Sigmoid colon (tissue), 7 donors: ENCODE results near the gene CHTOP. TPM values are rescaled to one million over a fixed set of nuclear protein-coding genes. Genes with fewer than 3 reads are reported as not detected.

Experiments used
- DNase-seq: peaks from one replicate; pipeline ENCODE4 v3.0.0-alpha.2; 2019
- H3K27ac ChIP-seq, 4 donors: fragments of 200-600 bp; sonication (generic); one replicate each; pipeline ENCODE4 v1.5.1; 2016 to 2019; ENCODE audit warnings: mild to moderate bottlenecking in 1 of 4
- H3K27me3 ChIP-seq, 3 donors: fragments of 200-600 bp; sonication (generic); one replicate each; pipeline ENCODE4 v1.5.1; 2019; ENCODE audit warnings: mild to moderate bottlenecking in 1 of 3
- H3K36me3 ChIP-seq, 4 donors: fragments of 200-600 bp; sonication (generic); one replicate each; pipeline ENCODE4 v1.5.1; 2016 to 2019
- H3K4me1 ChIP-seq, 4 donors: fragments of 200-600 bp; sonication (generic); one replicate each; pipeline ENCODE4 v1.5.1; 2017 to 2019
- H3K4me3 ChIP-seq, 4 donors: fragments of 200-600 bp; sonication (generic); one replicate each; pipeline ENCODE4 v1.5.1; 2017 to 2019; ENCODE audit warnings: mild to moderate bottlenecking in 2 of 4, moderate library complexity in 1 of 4
- H3K9me3 ChIP-seq, 4 donors: fragments of 200-600 bp in 3 of 4; sonication (generic) in 3 of 4; one replicate each; pipeline versions ENCODE4 v1.5.1 to v1.6.1; 2013 to 2019
- EP300 ChIP-seq, 4 donors: sonication (generic); formaldehyde crosslinking; IDR thresholded peaks; one replicate each; pipeline ENCODE4 v1.6.1; 2017; ENCODE audit warnings: antibody characterized with exemption in 4 of 4
- POLR2A ChIP-seq, 2 donors: fragments of 450-650 bp; IDR thresholded peaks; one replicate each; pipeline ENCODE4 v1.6.1; 2016; ENCODE audit warnings: antibody characterized with exemption in 2 of 2, mild to moderate bottlenecking in 2 of 2, moderate library complexity in 2 of 2
- POLR2AphosphoS5 ChIP-seq, 4 donors: sonication (generic); formaldehyde crosslinking; IDR thresholded peaks; one replicate each; pipeline ENCODE4 v1.6.1; 2017; ENCODE audit warnings: antibody characterized with exemption in 4 of 4
- WGBS, 2 donors: extraction: QIAGEN DNeasy Blood & Tissue Kit; methylation state at CpG; one replicate each; pipeline ENCODE4 v1.1.7; 2013; 5-methylcytosine and 5-hydroxymethylcytosine counted together
- intact Hi-C: fragments of 100-400 bp; cut with DNase I; formaldehyde crosslinking; loops from one replicate; pipeline ENCODE4 v1.15.1; 2023
- polyA plus RNA-seq, 3 donors: library from polyadenylated mRNA; stranded (reverse); fragments of 200-250 nt; gene quantifications; one replicate each; pipeline ENCODE4 v1.2.3, GENCODE V29; 2013
- total RNA-seq, 4 donors: library from RNA; depleted of rRNA; stranded (reverse); fragments of >200 nt; gene quantifications; one replicate each; pipeline ENCODE4 v1.1.0, GENCODE V29; 2016
- TF ChIP-seq, protein P1 (sequence below), 4 experiments: fragments of 450-650 bp in 3 of 4; fragments of 200-600 bp in 1 of 4; IDR thresholded peaks; one replicate each; pipeline ENCODE4 v1.5.1; 2016 to 2019; ENCODE audit warnings: antibody characterized with exemption in 4 of 4, mild to moderate bottlenecking in 3 of 4, moderate library complexity in 2 of 4
- donor health status: healthy with polysubstance abuse.
- donor health status: Bipolar disorder and iron deficiency.
- donor health status: healthy.

CHTOP gene
- total and polyA plus RNA-seq, 7 donors = 35.4 to 65.4 (median 49.3) TPM

DNA sequence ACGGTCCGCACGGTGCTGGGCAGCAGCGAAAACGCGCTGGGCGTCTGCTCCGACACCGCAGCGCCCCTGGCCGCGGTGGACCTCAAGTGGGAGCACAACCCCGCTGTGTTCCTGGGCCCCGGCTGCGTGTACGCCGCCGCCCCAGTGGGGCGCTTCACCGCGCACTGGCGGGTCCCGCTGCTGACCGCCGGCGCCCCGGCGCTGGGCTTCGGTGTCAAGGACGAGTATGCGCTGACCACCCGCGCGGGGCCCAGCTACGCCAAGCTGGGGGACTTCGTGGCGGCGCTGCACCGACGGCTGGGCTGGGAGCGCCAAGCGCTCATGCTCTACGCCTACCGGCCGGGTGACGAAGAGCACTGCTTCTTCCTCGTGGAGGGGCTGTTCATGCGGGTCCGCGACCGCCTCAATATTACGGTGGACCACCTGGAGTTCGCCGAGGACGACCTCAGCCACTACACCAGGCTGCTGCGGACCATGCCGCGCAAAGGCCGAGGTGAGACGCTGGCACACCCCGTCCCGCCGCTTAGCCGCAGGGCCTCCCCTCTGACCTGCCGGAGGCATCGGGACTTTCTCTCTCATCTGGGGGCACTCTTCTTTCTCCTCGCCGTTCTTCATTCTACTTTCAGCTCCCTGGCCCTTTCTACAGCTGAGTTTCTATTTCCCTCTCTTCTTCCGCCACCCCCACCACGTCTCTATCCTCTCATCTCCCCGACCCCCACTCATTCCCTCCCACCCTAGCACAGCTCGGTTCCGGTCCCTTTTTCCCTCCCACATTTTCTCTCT is 45.7 kb downstream of the CHTOP start:
- DNase-seq = no peak
- H3K27ac ChIP-seq = peak overlapping the region; percentile 8 to 76 (median 49)
- H3K36me3 ChIP-seq = no peaks in the 10 kb centered on the region
- peaks cover 0 to 29% (median 26%) of the 10 kb centered on the region in 4 donors for H3K4me1 ChIP-seq
- peak overlapping the region; percentile 37 to 57 (median 49) for H3K4me3 ChIP-seq
- H3K9me3 ChIP-seq = no peaks in the 10 kb centered on the region
- 2% methylated on average over 73 of the region's 73 CpGs for WGBS, 2 donors
- H3K27me3 ChIP-seq = peaks cover 0 to 57% (median 30%) of the 10 kb centered on the region in 3 donors
- intact Hi-C loops = no loop called here
- TF ChIP-seq POLR2A (IDR thresholded peaks at IDR 0.05) = no peak
- TF ChIP-seq EP300 (IDR thresholded peaks at IDR 0.05) = no peak
- TF ChIP-seq, protein P1, sequence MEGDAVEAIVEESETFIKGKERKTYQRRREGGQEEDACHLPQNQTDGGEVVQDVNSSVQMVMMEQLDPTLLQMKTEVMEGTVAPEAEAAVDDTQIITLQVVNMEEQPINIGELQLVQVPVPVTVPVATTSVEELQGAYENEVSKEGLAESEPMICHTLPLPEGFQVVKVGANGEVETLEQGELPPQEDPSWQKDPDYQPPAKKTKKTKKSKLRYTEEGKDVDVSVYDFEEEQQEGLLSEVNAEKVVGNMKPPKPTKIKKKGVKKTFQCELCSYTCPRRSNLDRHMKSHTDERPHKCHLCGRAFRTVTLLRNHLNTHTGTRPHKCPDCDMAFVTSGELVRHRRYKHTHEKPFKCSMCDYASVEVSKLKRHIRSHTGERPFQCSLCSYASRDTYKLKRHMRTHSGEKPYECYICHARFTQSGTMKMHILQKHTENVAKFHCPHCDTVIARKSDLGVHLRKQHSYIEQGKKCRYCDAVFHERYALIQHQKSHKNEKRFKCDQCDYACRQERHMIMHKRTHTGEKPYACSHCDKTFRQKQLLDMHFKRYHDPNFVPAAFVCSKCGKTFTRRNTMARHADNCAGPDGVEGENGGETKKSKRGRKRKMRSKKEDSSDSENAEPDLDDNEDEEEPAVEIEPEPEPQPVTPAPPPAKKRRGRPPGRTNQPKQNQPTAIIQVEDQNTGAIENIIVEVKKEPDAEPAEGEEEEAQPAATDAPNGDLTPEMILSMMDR (IDR thresholded peaks at IDR 0.05) = no peak
- TF ChIP-seq POLR2AphosphoS5 (IDR thresholded peaks at IDR 0.05) = no peak

DNA sequence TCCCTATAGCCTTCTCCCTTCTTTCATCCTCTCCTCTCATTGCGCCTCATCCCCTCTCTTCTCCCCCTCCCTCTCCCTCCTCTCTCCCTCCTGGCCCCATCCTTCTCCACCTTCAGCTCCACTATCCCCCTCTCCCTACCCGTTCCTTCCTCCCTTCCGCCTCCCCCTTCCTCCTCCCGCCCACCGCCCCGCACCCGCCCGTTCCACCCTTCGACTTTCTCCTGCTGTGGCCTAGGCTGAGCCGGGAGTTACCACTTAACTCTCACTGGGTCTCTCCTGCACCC is 46.2 kb downstream of the CHTOP start:
- peak overlapping the region; percentile 37 to 57 (median 49) for H3K4me3 ChIP-seq
- no peaks in the 10 kb centered on the region for H3K9me3 ChIP-seq
- peaks cover 0 to 29% (median 26%) of the 10 kb centered on the region in 4 donors for H3K4me1 ChIP-seq
- no peaks in the 10 kb centered on the region for H3K36me3 ChIP-seq
- peaks cover 0 to 57% (median 30%) of the 10 kb centered on the region in 3 donors for H3K27me3 ChIP-seq
- 28 to 33% methylated on average over 10 of the region's 10 CpGs for WGBS, 2 donors
- no peak for DNase-seq
- H3K27ac ChIP-seq = peak overlapping the region in 3 of 4 donors; percentile 44 to 76 (median 54)
- TF ChIP-seq EP300 (IDR thresholded peaks at IDR 0.05) = no peak
- TF ChIP-seq, protein P1 (IDR thresholded peaks at IDR 0.05) = no peak
- no peak for TF ChIP-seq POLR2AphosphoS5 (IDR thresholded peaks at IDR 0.05)
- TF ChIP-seq POLR2A (IDR thresholded peaks at IDR 0.05) = no peak
- intact Hi-C loops = no loop called here

- H3K9me3 ChIP-seq = no peaks in the 10 kb centered on the region
- intact Hi-C loops = no loop called here
- WGBS, 2 donors = 94% methylated on average over 7 of the region's 7 CpGs
- H3K27me3 ChIP-seq = peaks cover 0 to 44% (median 30%) of the 10 kb centered on the region in 3 donors
- no peak overlapping the region for H3K27ac ChIP-seq
- no peak for TF ChIP-seq POLR2AphosphoS5 (IDR thresholded peaks at IDR 0.05)
- TF ChIP-seq POLR2A (IDR thresholded peaks at IDR 0.05) = no peak
- TF ChIP-seq EP300 (IDR thresholded peaks at IDR 0.05) = no peak
- TF ChIP-seq, protein P1 (IDR thresholded peaks at IDR 0.05) = no peak
- H3K4me3 ChIP-seq = no peak overlapping the region
- no peaks in the 10 kb centered on the region for H3K36me3 ChIP-seq
- H3K4me1 ChIP-seq = peaks cover 0 to 24% (median 22%) of the 10 kb centered on the region in 4 donors
- no peak for DNase-seq
Measured at GRCh38 chr1:153682730-153683129, 48.9 kb downstream of the CHTOP start.

DNA sequence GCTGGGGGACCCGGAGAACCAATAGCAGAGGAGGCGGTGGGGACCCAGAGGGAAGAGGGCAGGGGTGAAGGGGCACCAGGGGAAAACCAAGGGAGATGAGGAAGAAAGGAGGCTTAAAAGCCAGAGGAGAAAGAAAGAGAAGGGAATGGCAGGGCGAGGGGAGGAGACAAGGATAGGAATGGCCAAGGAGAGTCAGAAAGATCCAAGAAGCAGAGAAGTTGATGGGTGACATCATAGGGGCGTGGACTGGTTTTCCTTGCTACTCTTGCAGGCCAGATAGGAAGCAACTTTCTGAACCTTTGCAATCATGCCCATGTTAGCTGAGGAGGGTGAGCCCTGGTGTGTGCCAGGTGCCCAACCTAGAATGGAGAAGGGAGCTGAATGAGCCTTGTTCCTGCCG is 50.0 kb downstream of the CHTOP start:
- no peaks in the 10 kb centered on the region for H3K36me3 ChIP-seq
- 56 to 76% methylated on average over 5 of the region's 5 CpGs for WGBS, 2 donors

More for the DNA sequence above, 50.0 kb downstream of the CHTOP start:
- TF ChIP-seq, protein P1 (IDR thresholded peaks at IDR 0.05) = no peak
- TF ChIP-seq EP300 (IDR thresholded peaks at IDR 0.05) (no peak), POLR2A (IDR thresholded peaks at IDR 0.05) (no peak), POLR2AphosphoS5 (IDR thresholded peaks at IDR 0.05) (no peak)
- peak overlapping the region in 1 of 4 donors; percentile 0 for H3K27ac ChIP-seq
- no peak for DNase-seq
- H3K4me3 ChIP-seq = no peak overlapping the region
- peaks cover 0 to 13% (median 11%) of the 10 kb centered on the region in 4 donors for H3K4me1 ChIP-seq
- H3K27me3 ChIP-seq = peaks cover 0 to 32% (median 20%) of the 10 kb centered on the region in 3 donors
- intact Hi-C loops = no loop called here
- H3K9me3 ChIP-seq = no peaks in the 10 kb centered on the region
